ENCODE results near the gene TEAD4.

GRCh38 chr12:3019005-3019680 lies 59.9 kb downstream of the TEAD4 start:
- TF ChIP-seq CTCF (IDR thresholded peaks at IDR 0.05), result no peak
- no peak for TF ChIP-seq POLR2A (IDR thresholded peaks at IDR 0.05)
